Fibroblast of skin of left biceps (primary cell): Measurements from ENCODE around the gene CFAP210.
A peak's percentile ranks its signal among the peaks of the same experiment; 100 is the strongest.

Experiments used
- DNase-seq, 2 experiments: peaks; one replicate each; pipeline ENCODE4 v3.0.0-alpha.2; 2013; ENCODE audit warnings: low read depth in 2 of 2

Gene CFAP210

DNA sequence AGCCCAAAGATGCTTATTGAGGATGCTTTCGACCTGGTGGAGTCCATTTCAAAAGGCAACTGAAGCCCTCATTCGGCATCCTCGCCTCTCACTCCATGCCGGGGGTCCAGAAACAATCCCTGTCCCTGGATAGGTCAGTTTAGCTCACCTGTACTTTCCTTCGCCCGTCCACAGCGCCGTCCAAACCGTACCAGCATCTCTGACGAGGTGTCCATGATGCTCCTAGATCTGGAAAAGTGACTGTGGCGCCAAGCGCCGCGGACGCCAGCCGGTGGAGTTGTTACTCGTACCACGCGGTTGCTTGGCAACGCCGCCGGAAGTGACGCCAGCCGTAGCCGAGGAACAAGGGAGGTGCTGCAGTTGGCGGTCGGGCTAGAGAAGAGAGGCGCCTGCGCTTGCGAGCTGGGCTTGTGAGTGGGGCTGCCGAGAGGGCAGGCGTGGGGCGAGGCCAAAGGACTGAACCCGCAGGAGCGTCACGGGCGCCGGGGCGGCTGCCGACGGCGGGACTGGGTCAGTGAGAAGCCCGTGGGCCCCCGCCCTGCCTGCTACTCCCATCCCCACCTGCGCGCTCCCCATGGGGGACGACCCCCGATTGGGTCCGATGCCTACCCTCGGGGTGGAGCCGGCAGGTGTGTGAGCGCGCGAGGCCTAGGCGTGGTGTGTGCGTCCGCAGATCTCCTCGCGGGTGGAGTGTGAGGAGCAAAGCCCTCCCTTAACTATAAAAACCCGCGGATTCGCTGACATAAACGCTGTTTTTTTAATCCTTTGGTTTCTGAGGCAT lies at the start of gene CFAP210, which contains the start of gene PHOSPHO2:
TSS of gene CFAP210 (minus strand) at position 293 of the 781 bp plus-strand sequence. CDS start at position 215, 78 bp downstream.
TSS of gene PHOSPHO2 (plus strand) at position 357 of the 781 bp plus-strand sequence. CDS start 6,503 bp downstream, outside the sequence.
- peak; percentile 85 to 86 for DNase-seq

- no peak for DNase-seq
These were observed 49.3 kb upstream of the CFAP210 start for GRCh38 chr2:169743549-169743948.

DNA sequence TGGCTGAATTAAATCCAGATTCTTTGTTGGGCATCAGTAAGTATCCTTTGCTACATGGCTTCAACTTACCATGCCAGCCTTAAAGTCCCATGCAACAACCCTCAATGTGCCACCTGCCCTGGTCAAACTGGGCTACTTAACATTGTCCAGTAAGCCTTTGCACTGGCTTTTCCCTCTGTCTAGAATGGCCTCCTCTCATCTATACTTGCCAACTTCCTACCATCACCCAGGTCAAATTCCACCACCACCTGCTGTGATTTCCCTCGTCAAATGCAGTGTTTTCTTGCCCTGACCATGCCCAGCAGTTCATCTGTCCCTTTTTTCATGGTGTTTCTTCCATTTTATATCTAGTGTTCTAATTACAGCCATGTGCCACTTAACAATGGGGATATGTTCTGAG lies 45.1 kb upstream of the CFAP210 start:
- no peak for DNase-seq

DNA sequence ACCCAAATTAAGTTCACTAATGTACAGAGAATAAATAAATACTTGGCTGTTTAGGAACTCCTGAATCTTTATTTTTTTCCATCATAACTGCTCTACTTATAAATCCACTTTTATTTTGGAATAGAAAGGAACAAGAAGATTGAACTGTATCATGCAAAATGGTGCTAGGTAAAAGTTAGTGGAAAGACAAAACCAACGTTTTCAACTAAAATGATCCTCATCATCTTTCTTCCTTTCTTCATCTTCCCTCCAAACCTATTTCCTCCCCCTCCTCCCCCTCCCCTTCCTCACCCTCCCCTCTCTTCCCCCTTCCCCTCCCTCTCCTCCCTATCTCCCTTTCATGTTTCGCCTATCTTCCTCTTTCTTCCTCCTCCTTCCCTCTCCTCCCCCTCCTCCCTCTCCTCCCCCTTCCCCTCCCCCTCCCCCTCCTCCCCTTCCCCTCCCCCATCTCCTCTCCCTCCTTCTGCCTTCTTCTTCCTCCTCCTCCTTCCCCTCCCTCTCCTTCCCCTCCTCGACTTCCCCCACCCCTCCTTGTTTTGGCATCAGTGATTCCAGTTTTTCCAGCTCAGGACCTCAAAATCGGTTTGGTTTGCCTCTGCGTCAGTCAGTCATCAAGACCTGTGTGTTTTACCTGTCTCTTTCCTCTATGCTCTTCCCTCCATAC lies 44.5 kb upstream of the CFAP210 start:
- no peak for DNase-seq

- no peak for DNase-seq
These were observed 42.7 kb upstream of the CFAP210 start for GRCh38 chr2:169736902-169737301.

DNA sequence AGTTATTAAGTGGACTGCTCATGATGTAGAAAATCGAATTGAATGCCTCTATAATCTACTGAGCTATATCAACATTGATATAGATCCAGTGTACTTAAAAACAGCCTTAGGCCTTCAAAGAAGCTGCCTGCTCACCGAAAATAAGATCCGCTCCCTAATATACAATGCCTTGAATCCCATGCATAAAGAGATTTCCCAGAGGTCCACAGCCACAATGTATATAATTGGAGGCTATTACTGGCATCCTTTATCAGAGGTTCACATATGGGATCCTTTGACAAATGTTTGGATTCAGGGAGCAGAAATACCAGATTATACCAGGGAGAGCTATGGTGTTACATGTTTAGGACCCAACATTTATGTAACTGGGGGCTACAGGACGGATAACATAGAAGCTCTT lies 41.4 kb upstream of the CFAP210 start:
- no peak for DNase-seq

GRCh38 chr2:169734169-169734847 lies 40.1 kb upstream of the CFAP210 start:
- DNase-seq = no peak

- DNase-seq = no peak
These were observed 38.6 kb upstream of the CFAP210 start for GRCh38 chr2:169732583-169733358.

GRCh38 chr2:169732075-169732474 lies 37.9 kb upstream of the CFAP210 start:
- DNase-seq = no peak

DNA sequence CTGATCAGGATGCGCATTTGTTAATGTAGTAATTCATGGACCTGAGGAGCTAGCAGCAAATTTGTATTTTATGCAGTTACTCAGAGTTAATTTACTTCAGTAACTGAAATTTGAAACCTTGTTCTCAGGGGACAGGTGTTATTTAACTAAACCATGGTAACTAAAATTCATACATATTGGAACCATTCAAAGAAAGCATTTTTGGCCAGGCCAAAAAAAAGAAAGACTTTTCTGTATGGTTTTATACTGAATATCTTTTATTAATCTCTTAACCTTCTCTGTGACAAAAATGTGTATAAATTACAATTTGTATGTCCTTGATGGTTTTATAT lies 35.0 kb upstream of the CFAP210 start:
- no peak for DNase-seq

GRCh38 chr2:169727065-169727464 lies 32.9 kb upstream of the CFAP210 start:
- no peak for DNase-seq

DNA sequence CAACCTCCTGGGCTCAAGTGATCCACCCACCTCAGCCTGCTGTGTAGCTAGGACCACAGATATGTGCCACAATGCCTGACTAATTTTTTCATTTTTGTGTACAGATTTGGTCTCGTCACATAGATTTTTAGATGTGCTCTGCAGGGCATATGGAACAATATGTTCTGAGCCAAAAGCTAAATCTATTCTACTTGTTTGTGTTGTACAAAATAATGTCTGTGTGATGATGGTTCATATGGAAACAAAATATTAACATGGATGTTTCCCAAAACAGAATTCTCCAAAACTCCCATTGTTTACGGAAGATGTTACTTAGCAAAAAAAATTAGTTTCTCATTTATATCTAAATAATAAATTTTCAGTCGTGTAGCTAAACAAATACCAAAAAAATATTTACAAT lies 26.8 kb upstream of the CFAP210 start:
- DNase-seq = no peak

- no peak for DNase-seq
These were observed 24.8 kb upstream of the CFAP210 start for GRCh38 chr2:169718930-169719504.

GRCh38 chr2:169717691-169718063 lies 23.5 kb upstream of the CFAP210 start:
- no peak for DNase-seq

- DNase-seq = no peak
These were observed 22.9 kb upstream of the CFAP210 start for GRCh38 chr2:169716938-169717690.

DNA sequence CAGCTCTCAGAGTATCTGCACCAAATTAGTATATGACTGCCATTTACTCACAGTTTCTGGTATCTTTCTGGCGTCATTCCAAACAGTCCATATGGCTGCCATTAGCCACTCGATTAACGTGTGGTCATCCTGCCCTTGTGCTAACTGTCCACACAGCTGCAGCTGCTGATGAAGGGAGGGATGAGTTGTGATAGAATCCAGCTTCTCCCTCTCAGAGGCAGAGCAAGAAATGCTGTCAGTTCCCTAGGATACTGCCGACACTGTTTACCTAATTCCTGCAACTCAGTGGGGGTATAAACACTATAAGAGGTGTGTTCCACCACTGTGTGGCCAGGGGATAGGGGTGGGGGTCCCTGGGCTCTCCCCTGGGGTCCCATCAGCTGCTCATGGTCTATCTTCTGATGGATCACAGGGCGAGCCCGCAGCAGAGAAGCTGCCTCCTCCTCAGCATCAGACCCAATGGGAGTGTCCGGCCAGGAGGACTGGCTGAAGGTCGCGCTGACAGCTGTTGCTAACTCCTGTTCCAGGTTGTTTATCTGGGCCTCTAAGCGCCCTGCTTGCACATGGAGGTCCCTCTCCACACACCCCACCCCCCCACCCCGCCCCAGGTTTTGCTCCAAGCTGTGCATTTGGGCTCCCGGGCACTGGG lies 22.2 kb upstream of the CFAP210 start:
- peak; percentile 53 to 55 for DNase-seq

- DNase-seq = no peak
These were observed 21.4 kb upstream of the CFAP210 start for GRCh38 chr2:169715379-169716237.

- no peak for DNase-seq
These were observed 20.5 kb upstream of the CFAP210 start for GRCh38 chr2:169714699-169715098.

- no peak for DNase-seq
These were observed 19.1 kb upstream of the CFAP210 start for GRCh38 chr2:169713331-169713730.
